Esophagus squamous epithelium (tissue), 4 donors: ENCODE results near the gene WFDC5.

Source experiments
- POLR2A ChIP-seq, 4 donors: fragments of 450-650 bp; IDR thresholded peaks; one replicate each; pipeline ENCODE4 v1.6.1; 2017; ENCODE audit warnings: antibody characterized with exemption in 4 of 4, mild to moderate bottlenecking in 4 of 4, moderate library complexity in 3 of 4
- TF ChIP-seq, protein P1 (sequence below), 6 experiments: fragments of 450-650 bp in 4 of 6; fragments of 200-600 bp in 2 of 6; sonication (generic) in 2 of 6; IDR thresholded peaks; one replicate each; pipeline ENCODE4 v1.5.1; 2016 to 2019; ENCODE audit warnings: antibody characterized with exemption in 6 of 6, mild to moderate bottlenecking in 4 of 6, moderate library complexity in 4 of 6

DNA sequence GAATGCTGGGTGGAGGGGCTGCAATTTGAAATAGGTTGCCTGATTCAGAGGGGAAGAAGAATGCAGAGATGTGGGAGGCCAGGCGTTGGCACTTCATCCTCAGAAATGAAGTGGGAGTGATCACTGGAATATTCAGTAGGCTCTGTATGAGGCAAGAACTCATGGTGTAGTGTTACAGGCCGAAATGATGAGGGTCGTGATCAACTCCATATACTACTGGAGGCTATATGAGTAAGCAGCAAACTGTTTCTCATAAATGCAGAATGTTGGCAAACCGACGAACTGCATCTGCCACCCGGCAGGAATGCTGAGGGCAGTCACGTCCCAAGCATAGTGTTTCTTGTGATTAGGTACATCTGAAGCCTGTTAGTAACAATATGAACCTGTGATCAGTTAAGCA lies 26.7 kb downstream of the WFDC5 start:
- no peak for TF ChIP-seq POLR2A (IDR thresholded peaks at IDR 0.05)
- TF ChIP-seq, protein P1, sequence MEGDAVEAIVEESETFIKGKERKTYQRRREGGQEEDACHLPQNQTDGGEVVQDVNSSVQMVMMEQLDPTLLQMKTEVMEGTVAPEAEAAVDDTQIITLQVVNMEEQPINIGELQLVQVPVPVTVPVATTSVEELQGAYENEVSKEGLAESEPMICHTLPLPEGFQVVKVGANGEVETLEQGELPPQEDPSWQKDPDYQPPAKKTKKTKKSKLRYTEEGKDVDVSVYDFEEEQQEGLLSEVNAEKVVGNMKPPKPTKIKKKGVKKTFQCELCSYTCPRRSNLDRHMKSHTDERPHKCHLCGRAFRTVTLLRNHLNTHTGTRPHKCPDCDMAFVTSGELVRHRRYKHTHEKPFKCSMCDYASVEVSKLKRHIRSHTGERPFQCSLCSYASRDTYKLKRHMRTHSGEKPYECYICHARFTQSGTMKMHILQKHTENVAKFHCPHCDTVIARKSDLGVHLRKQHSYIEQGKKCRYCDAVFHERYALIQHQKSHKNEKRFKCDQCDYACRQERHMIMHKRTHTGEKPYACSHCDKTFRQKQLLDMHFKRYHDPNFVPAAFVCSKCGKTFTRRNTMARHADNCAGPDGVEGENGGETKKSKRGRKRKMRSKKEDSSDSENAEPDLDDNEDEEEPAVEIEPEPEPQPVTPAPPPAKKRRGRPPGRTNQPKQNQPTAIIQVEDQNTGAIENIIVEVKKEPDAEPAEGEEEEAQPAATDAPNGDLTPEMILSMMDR (IDR thresholded peaks at IDR 0.05), result no peak
